D721Med (cell line): ENCODE data around the gene MACF1.

Experiments
- DNase-seq: peaks from one replicate; pipeline ENCODE4 v3.0.0; 2011; ENCODE audit warnings: low spot score; ENCODE audit not compliant: insufficient read length
- FAIRE-seq: peaks from 2 replicates; lab custom pipeline; 2011; peaks lifted over from hg19 to GRCh38; lab: Jason Lieb, UNC
- CTCF ChIP-seq: IDR thresholded peaks from 2 replicates; pipeline ENCODE4 v1.5.1; 2012; ENCODE audit warnings: mild to moderate bottlenecking, control low read depth; ENCODE audit not compliant: insufficient read depth; ENCODE audit errors: missing control alignments

Gene MACF1

GRCh38 chr1:39528082-39528481, 323.6 kb downstream of the MACF1 start:
- no peak for TF ChIP-seq CTCF
- no peak for DNase-seq
- no peak for FAIRE-seq

GRCh38 chr1:39529901-39530535, 325.5 kb downstream of the MACF1 start:
- DNase-seq (no peak), FAIRE-seq (no peak)
- no peak for TF ChIP-seq CTCF

GRCh38 chr1:39531526-39531925, 327.0 kb downstream of the MACF1 start:
- DNase-seq (no peak), FAIRE-seq (no peak)

GRCh38 chr1:39533442-39533841, 328.9 kb downstream of the MACF1 start:
- FAIRE-seq, result no peak

More at GRCh38 chr1:39531526-39531925, 327.0 kb downstream of the MACF1 start:
- no peak for TF ChIP-seq CTCF

More at GRCh38 chr1:39533442-39533841, 328.9 kb downstream of the MACF1 start:
- no peak for DNase-seq
- no peak for TF ChIP-seq CTCF
